Mucosa of descending colon (tissue), 3 donors: Measurements from ENCODE around the gene AVPR2. TPM values are rescaled to one million over a fixed set of nuclear protein-coding genes. Genes with fewer than 3 reads are reported as not detected.
A peak's percentile ranks its signal among the peaks of the same experiment; 100 is the strongest.

Source experiments
- ATAC-seq: fragments of 200-7000 bp; cut with Tn5 transposase; one replicate; pipeline ENCODE4 v1.9.1; 2020; ENCODE audit warnings: mild to moderate bottlenecking, moderate library complexity
- DNase-seq, 3 donors: peaks; one replicate each; pipeline ENCODE4 v3.0.0-alpha.2; 2020
- H3K36me3 ChIP-seq: fragments of 200-600 bp; one replicate; pipeline ENCODE4 v1.8.0; 2021; ENCODE audit warnings: low read depth, mild to moderate bottlenecking
- H3K4me1 ChIP-seq: fragments of 200-600 bp; one replicate; pipeline ENCODE4 v1.8.0; 2021; ENCODE audit warnings: low read depth, mild to moderate bottlenecking
- H3K4me3 ChIP-seq: fragments of 200-600 bp; one replicate; pipeline ENCODE4 v1.8.0; 2021; ENCODE audit warnings: mild to moderate bottlenecking
- H3K9me3 ChIP-seq: fragments of 200-600 bp; one replicate; pipeline ENCODE4 v1.8.0; 2021; ENCODE audit warnings: mild to moderate bottlenecking
- intact Hi-C, 2 donors: fragments of 100-400 bp; cut with DNase I in 1 of 2; cut with micrococcal nuclease in 1 of 2; formaldehyde crosslinking; loops; one replicate each; pipeline versions ENCODE4 v1.11.0 to v1.11.1; 2022; cut with DNase I, micrococcal nuclease
- total RNA-seq, 3 donors: library from RNA; stranded (reverse); fragmentation: NEBNext Ultra II Directional in 2 of 3; extraction: Animal tissue kit (Norgen Biotek cat#: 25700) in 2 of 3; gene quantifications; one replicate each; pipeline versions ENCODE4 v1.2.1 to v1.2.4, GENCODE V29; 2021 to 2023
- TF ChIP-seq, protein P1 (sequence below): fragments of 200-600 bp; IDR thresholded peaks from one replicate; pipeline ENCODE4 v1.8.0; 2022; ENCODE audit warnings: antibody characterized with exemption, mild to moderate bottlenecking
- donor health status: DM: no; HTN: no; CAD: no; lungs with moderate emphysema.
- donor health status: DM: no; HTN: no; CAD: no.
- donor health status: DM: no; HTN: yes; CAD: no.

Gene AVPR2
- total RNA-seq, 3 donors from 2014 or later: 0.43 to 0.78 (median 0.54) TPM

DNA sequence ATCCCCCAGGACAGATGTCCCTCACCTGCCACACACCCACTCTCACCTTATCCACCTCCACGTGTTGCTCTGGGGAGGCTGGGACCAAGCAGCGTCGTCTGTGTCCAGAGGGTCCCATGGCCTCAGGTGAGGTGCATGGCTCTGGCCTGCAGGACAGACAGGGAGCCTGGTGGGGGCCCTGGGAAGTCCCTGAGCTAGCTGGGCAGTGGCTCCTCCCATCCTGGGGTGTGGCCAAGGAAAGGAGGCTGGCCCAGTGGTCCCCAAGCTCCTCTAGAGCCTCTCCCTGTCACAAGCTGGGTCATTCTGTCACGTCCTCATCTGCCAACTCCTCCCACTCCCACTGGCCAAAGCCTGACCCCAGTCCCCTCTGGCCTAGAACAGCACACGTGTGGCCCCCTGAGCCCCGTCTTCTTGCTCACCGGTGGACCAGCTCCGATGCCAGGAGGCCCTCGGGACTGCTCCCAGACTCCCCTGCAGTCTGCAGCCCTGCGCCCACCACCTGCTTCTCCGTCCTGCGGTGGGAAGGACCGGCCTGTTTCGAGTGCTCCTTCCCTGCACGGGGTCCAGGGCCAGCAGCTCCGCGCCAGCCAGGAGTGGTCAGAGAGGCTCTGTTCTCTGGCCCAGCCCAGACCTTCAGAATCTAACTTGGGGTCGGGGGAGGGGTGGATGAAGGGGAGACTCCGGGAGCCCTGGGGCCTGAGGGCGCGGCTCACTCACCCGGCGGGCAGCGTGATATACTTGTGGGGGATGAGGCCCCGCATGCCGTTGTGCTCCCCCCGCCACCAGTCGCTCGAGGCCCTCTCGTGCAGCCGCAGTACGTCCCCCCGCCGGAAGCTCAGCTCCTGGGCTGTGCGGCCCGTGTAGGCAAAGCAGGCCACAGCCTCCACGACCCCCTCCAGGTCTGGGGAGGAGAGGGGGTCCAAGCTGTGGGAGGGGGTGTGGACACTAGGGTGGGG lies 4.8 kb downstream of the AVPR2 start:
- Histone ChIP-seq H3K4me1 (no peaks in the 10 kb centered on the region), H3K36me3 (no peaks in the 10 kb centered on the region), H3K9me3 (no peaks in the 10 kb centered on the region), H3K4me3 (no peak overlapping the region)
- peak in 1 of 3 donors; percentile 49 for DNase-seq
- TF ChIP-seq, protein P1, sequence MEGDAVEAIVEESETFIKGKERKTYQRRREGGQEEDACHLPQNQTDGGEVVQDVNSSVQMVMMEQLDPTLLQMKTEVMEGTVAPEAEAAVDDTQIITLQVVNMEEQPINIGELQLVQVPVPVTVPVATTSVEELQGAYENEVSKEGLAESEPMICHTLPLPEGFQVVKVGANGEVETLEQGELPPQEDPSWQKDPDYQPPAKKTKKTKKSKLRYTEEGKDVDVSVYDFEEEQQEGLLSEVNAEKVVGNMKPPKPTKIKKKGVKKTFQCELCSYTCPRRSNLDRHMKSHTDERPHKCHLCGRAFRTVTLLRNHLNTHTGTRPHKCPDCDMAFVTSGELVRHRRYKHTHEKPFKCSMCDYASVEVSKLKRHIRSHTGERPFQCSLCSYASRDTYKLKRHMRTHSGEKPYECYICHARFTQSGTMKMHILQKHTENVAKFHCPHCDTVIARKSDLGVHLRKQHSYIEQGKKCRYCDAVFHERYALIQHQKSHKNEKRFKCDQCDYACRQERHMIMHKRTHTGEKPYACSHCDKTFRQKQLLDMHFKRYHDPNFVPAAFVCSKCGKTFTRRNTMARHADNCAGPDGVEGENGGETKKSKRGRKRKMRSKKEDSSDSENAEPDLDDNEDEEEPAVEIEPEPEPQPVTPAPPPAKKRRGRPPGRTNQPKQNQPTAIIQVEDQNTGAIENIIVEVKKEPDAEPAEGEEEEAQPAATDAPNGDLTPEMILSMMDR: no peak
- ATAC-seq: no peak
- intact Hi-C loops: no loop called here

DNA sequence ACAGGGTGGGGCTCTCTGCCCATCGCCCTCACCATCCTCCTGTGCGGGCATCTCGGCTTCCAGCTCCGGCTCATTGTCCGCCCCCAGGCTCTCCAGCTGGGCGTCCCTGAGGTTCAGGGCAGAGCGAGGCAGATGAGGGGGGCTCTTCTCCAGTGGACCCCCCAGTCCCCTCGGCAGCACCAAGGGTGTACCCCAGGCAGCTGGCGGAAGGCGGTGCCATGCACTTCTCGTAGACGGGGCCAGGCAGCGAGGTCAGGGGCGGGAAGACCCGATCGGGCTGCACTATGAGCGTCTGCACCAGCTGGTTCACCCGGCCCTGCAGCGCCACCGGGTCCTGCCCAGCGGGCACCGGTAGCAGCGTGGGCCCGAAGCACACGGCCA lies 5.5 kb downstream of the AVPR2 start:
- DNase-seq (no peak), ATAC-seq (no peak)
- Histone ChIP-seq H3K36me3 (no peaks in the 10 kb centered on the region), H3K4me3 (no peak overlapping the region), H3K4me1 (no peaks in the 10 kb centered on the region), H3K9me3 (no peaks in the 10 kb centered on the region)
- TF ChIP-seq, protein P1: no peak
- intact Hi-C loops: no loop called here

DNA sequence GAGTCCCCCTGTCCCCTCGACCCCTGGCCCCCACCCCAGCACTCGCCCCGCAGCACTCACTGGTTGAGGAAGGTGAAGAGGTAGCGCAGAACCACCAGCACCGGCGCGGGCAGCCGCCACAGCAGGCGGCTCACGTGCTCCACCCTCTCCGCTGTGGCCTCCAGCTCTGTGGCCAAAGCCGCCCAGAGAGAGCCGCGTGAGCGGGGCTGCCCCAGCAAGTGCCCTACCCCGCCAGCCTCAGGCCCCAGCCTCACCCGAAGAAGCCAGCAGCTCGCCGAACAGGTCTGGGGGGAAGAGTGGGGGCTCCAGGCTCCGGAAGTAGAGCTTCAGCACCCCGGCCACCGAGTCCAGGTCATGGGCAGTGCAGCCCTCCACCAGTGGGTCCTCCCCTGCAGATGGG lies 6.0 kb downstream of the AVPR2 start:
- H3K4me3 ChIP-seq: no peak overlapping the region
- TF ChIP-seq, protein P1: no peak
- intact Hi-C loops: no loop called here
- DNase-seq: no peak
- ATAC-seq: no peak
- H3K4me1 ChIP-seq: no peaks in the 10 kb centered on the region
- no peaks in the 10 kb centered on the region for H3K36me3 ChIP-seq
- no peaks in the 10 kb centered on the region for H3K9me3 ChIP-seq

DNA sequence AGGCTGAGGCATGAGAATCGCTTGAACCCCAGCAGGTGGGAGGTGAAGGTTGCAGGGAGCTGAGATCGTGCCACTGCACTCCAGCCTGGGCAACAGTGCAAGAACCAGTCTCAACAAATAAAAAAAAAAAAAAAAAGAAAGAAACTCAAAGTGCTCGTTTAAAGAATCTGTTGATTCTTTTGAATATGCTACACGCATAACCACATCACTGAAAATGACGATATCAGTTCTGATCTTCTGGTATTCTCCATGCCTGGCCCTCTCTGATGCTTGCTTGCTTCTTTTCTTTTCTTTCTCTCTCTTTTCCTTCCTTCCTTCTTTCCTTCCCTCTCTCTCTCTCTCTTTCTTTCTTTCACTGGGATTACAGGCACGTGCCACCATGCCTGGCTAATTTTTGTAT lies 7.3 kb downstream of the AVPR2 start:
- intact Hi-C loops: no loop called here
- Histone ChIP-seq H3K36me3 (no peaks in the 10 kb centered on the region), H3K9me3 (no peaks in the 10 kb centered on the region), H3K4me3 (no peak overlapping the region), H3K4me1 (no peaks in the 10 kb centered on the region)
- ATAC-seq (no peak), DNase-seq (no peak)
- TF ChIP-seq, protein P1: no peak

DNA sequence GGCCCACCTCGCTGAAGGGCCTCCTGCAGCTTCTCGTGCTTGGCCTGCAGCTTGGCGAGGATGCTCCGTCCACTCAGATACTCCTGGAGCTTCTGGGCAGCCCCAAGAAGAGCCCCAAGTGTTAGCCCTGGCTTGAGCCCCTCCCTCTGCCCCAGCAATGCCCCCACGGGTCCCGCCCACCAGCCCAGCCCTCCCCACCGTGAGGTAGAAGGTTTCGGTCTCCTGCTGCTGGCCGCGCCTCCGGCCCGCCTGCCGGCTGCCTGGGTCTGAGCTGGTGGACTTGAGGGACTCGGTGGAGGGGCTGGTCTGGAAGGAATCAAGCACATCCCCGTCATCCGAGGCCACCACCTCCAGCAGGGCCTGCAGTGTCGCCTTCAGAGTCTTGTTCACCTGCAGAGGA lies 8.7 kb downstream of the AVPR2 start:
- intact Hi-C loops: no loop called here
- Histone ChIP-seq H3K4me1 (no peaks in the 10 kb centered on the region), H3K4me3 (no peak overlapping the region), H3K9me3 (no peaks in the 10 kb centered on the region), H3K36me3 (no peaks in the 10 kb centered on the region)
- TF ChIP-seq, protein P1: no peak
- DNase-seq: no peak
- no peak for ATAC-seq
